Suprapubic skin (tissue), 3 donors: ENCODE data around the gene CRTAC1.

ENCODE experiments used
- EP300 ChIP-seq: sonication (generic); formaldehyde crosslinking; IDR thresholded peaks from one replicate; pipeline ENCODE4 v1.6.1; 2017; ENCODE audit warnings: antibody characterized with exemption
- POLR2A ChIP-seq, 2 donors: fragments of 450-650 bp; IDR thresholded peaks; one replicate each; pipeline ENCODE4 v1.6.1; 2017; ENCODE audit warnings: antibody characterized with exemption in 2 of 2, mild to moderate bottlenecking in 2 of 2, moderate library complexity in 2 of 2
- TF ChIP-seq, protein P1 (sequence below), 2 donors: fragments of 200-600 bp in 1 of 2; fragments of 450-650 bp in 1 of 2; sonication (generic) in 1 of 2; IDR thresholded peaks; one replicate each; pipeline ENCODE4 v1.5.1; 2016 to 2019; ENCODE audit warnings: antibody characterized with exemption in 2 of 2, mild to moderate bottlenecking in 1 of 2, moderate library complexity in 1 of 2

DNA sequence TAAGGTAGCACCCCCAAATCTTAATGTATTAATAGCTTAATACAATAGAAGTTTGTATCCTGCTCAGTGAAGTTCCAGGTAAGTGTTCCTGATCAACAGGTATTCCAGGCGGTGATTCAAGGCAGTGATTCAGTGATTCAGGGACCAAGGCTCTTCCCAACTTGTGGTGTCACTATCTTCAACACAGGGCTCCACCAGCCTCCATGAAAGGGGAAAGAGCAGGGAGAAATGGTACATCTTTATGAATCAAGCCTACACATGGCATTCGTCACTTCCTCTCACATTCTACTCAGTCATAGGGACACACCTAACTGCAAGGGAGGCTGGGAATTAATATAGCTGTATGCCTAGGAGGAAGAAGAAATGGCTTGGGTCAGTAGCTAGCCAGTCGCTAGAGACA lies 175.7 kb downstream of the CRTAC1 start:
- TF ChIP-seq, protein P1, sequence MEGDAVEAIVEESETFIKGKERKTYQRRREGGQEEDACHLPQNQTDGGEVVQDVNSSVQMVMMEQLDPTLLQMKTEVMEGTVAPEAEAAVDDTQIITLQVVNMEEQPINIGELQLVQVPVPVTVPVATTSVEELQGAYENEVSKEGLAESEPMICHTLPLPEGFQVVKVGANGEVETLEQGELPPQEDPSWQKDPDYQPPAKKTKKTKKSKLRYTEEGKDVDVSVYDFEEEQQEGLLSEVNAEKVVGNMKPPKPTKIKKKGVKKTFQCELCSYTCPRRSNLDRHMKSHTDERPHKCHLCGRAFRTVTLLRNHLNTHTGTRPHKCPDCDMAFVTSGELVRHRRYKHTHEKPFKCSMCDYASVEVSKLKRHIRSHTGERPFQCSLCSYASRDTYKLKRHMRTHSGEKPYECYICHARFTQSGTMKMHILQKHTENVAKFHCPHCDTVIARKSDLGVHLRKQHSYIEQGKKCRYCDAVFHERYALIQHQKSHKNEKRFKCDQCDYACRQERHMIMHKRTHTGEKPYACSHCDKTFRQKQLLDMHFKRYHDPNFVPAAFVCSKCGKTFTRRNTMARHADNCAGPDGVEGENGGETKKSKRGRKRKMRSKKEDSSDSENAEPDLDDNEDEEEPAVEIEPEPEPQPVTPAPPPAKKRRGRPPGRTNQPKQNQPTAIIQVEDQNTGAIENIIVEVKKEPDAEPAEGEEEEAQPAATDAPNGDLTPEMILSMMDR (IDR thresholded peaks at IDR 0.05), result no peak
- no peak for TF ChIP-seq POLR2A (IDR thresholded peaks at IDR 0.05)
- no peak for TF ChIP-seq EP300
